ENCODE measurements around the gene THYN1. TPM values are rescaled to one million over a fixed set of nuclear protein-coding genes. Genes with fewer than 3 reads are reported as not detected.
A peak's percentile ranks its signal among the peaks of the same experiment; 100 is the strongest.

Gene THYN1
- total RNA-seq, 1 experiment from 2014 or later = 97.0 TPM

GRCh38 chr11:134223836-134224709 is 29.1 kb downstream of the THYN1 start, which contains the start of the genes NCAPD3 and VPS26B:
Gene NCAPD3 (minus strand): TSS chr11:134223967. CDS start chr11:134223926, 41 bp downstream.
Gene VPS26B (plus strand): TSS chr11:134224671. CDS start chr11:134225123, 452 bp downstream.
- Histone ChIP-seq H3K23ac (ENCODE audit: insufficient read length, low read depth, low read length) (no peak within 1 kb of the TSS), H3K79me2 (ENCODE audit: insufficient read depth, low read length) (peaks cover 9% of the 10 kb centered on the region; the same call in 1 of the 2 replicates), H4K5ac (ENCODE audit: insufficient read length, low read depth, low read length) (no peak within 1 kb of the TSS), H3K56ac (ENCODE audit: insufficient read length, low read depth, low read length) (no peak within 1 kb of the TSS), H3K4ac (ENCODE audit: low read depth, low read length) (no peak within 1 kb of the TSS), H4K20me1 (ENCODE audit: control insufficient read depth, insufficient read depth, insufficient read length) (no peaks in the 10 kb centered on the region), H2BK12ac (ENCODE audit: insufficient read length, low read depth, low read length) (no peak within 1 kb of the TSS), H2AFZ (ENCODE audit: low read length) (no peak within 1 kb of the TSS), H4K91ac (ENCODE audit: insufficient read length, low read depth, low read length) (no peak within 1 kb of the TSS), H2BK20ac (ENCODE audit: low read depth, low read length, poor library complexity, severe bottlenecking) (no peak within 1 kb of the TSS), H2BK5ac (ENCODE audit: insufficient read length, low read length) (no peak within 1 kb of the TSS), H3K9me3 (ENCODE audit: control insufficient read depth, low read depth, low read length) (no peaks in the 10 kb centered on the region), H3K4me1 (ENCODE audit: insufficient read depth, low read length) (no peaks in the 10 kb centered on the region), H4K8ac (replicated peaks; ENCODE audit: insufficient read length, low read depth, low read length) (no peak within 1 kb of the TSS), H3T11ph (ENCODE audit: low read length) (no peak within 1 kb of the TSS), H2BK15ac (ENCODE audit: low read depth, low read length) (no peak within 1 kb of the TSS), H2AK5ac (ENCODE audit: insufficient read length, low read length) (no peak within 1 kb of the TSS), H3K23me2 (ENCODE audit: insufficient read length, low read depth, low read length, poor library complexity, severe bottlenecking) (peaks cover 15% of the 10 kb centered on the region), H3K14ac (ENCODE audit: insufficient read depth, low read length) (no peak within 1 kb of the TSS; the same call in 1 of the 2 replicates), H3K27ac (ENCODE audit: insufficient read length, low read depth, low read length) (no peak within 1 kb of the TSS), H3K18ac (ENCODE audit: insufficient read length, low read depth, low read length) (no peak within 1 kb of the TSS), H3K79me1 (ENCODE audit: insufficient read depth, low read depth, low read length, poor library complexity, severe bottlenecking) (no peaks in the 10 kb centered on the region), H3K9ac (ENCODE audit: extremely low read depth, insufficient read length, low read length) (peak within 1 kb of the TSS; percentile 57), H2BK120ac (ENCODE audit: low read depth, low read length, poor library complexity, severe bottlenecking) (no peak within 1 kb of the TSS), H3K27me3 (ENCODE audit: insufficient read depth, low read length) (no peaks in the 10 kb centered on the region), H3K4me2 (ENCODE audit: insufficient read depth, insufficient read length, low read length) (peak within 1 kb of the TSS; percentile 98)
- no CpG with 5 or more reads among the region's 89 CpGs for WGBS (ENCODE audit: extremely low coverage, insufficient read length, low lambda C conversion rate)
- Mint-ChIP-seq H3K9me3 (no peaks in the 10 kb centered on the region), H3K4me1 (peaks cover 17 to 27% of the 10 kb centered on the region in 2 experiments), H3K27ac (peak within 1 kb of the TSS; percentile 55 to 89 (median 87); a peak in 4 of 7 replicates), H3K36me3 (ENCODE audit: insufficient read depth in 1 of 3, low read depth in 3 of 3) (peaks cover 10 to 13% (median 12%) of the 10 kb centered on the region in 3 experiments; a peak in 6 of 7 replicates), H3K4me3 (peak within 1 kb of the TSS; percentile 92 to 96), H3K27me3 (ENCODE audit: low read depth) (peaks cover 7% of the 10 kb centered on the region)
- TF ChIP-seq CTCF (conservative IDR thresholded peaks at IDR 0.05) = no peak
- DNase-seq = peak; percentile 97

All from H9 (cell line).